HepG2 (cell line): ENCODE measurements around the gene SF3B5. TPM values are rescaled to one million over a fixed set of nuclear protein-coding genes. Genes with fewer than 3 reads are reported as not detected.

ENCODE experiments used
- DDIT3 ChIP-seq: sonication (generic); formaldehyde crosslinking; IDR thresholded peaks from 2 replicates; pipeline ENCODE4 v1.4.0; 2020; ENCODE audit warnings: mild to moderate bottlenecking, missing genetic modification reagents
- DMTF1 ChIP-seq: sonication (generic); formaldehyde crosslinking; IDR thresholded peaks from 2 replicates; pipeline ENCODE4 v1.4.0; 2020; ENCODE audit warnings: mild to moderate bottlenecking, missing genetic modification reagents
- DRAP1 ChIP-seq: IDR thresholded peaks from 2 replicates; pipeline ENCODE4 v1.6.1; 2016; ENCODE audit warnings: missing genetic modification reagents, missing compliant biosample characterization
- ETV6 ChIP-seq: sonication (generic); formaldehyde crosslinking; conservative IDR thresholded peaks from 2 replicates; pipeline ENCODE4 v1.4.0; 2020; ENCODE audit warnings: missing genetic modification reagents
- FOSL1 ChIP-seq: sonication (generic); formaldehyde crosslinking; IDR thresholded peaks from 2 replicates; pipeline ENCODE4 v1.9.0; 2021; ENCODE audit warnings: missing genetic modification reagents, borderline replicate concordance
- FOXO1 ChIP-seq: sonication (generic); formaldehyde crosslinking; IDR thresholded peaks from 2 replicates; pipeline ENCODE4 v1.4.0; 2020; ENCODE audit warnings: missing genetic modification reagents
- GZF1 ChIP-seq: sonication (generic); formaldehyde crosslinking; IDR thresholded peaks from 2 replicates; pipeline ENCODE4 v1.5.1; 2020; ENCODE audit warnings: mild to moderate bottlenecking, missing genetic modification reagents
- ISL2 ChIP-seq: sonication (generic); formaldehyde crosslinking; IDR thresholded peaks from 2 replicates; pipeline ENCODE4 v1.5.0; 2020; ENCODE audit warnings: missing genetic modification reagents
- JUNB ChIP-seq: sonication (generic); formaldehyde crosslinking; IDR thresholded peaks from 2 replicates; pipeline ENCODE4 v1.8.0; 2022; ENCODE audit warnings: missing genetic modification reagents, mild to moderate bottlenecking, borderline replicate concordance
- KDM5B ChIP-seq: sonication (generic); formaldehyde crosslinking; IDR thresholded peaks from 2 replicates; pipeline ENCODE4 v1.4.0; 2020; ENCODE audit warnings: missing genetic modification reagents, mild to moderate bottlenecking, borderline replicate concordance
- NCOA1 ChIP-seq: sonication (generic); formaldehyde crosslinking; IDR thresholded peaks from 2 replicates; pipeline ENCODE4 v1.9.0; 2021; ENCODE audit warnings: missing genetic modification reagents
- RAD21 ChIP-seq: fragments of 450-650 bp; formaldehyde crosslinking; IDR thresholded peaks from 2 replicates; pipeline ENCODE4 v1.5.0; 2020; ENCODE audit warnings: mild to moderate bottlenecking
- RFXAP ChIP-seq: sonication (generic); formaldehyde crosslinking; IDR thresholded peaks from 2 replicates; pipeline ENCODE4 v1.4.0; 2020; ENCODE audit warnings: missing genetic modification reagents, borderline replicate concordance
- TBX2 ChIP-seq: sonication (generic); formaldehyde crosslinking; IDR thresholded peaks from 2 replicates; pipeline ENCODE4 v1.5.0; 2020; ENCODE audit warnings: missing genetic modification reagents, mild to moderate bottlenecking, borderline replicate concordance
- TRAFD1 ChIP-seq: sonication (generic); formaldehyde crosslinking; IDR thresholded peaks from 2 replicates; pipeline ENCODE4 v1.5.1; 2020; ENCODE audit warnings: missing genetic modification reagents, mild to moderate bottlenecking, borderline replicate concordance
- ZBTB38 ChIP-seq: sonication (generic); formaldehyde crosslinking; IDR thresholded peaks from 2 replicates; pipeline ENCODE4 v1.5.1; 2020; ENCODE audit warnings: mild to moderate bottlenecking, missing genetic modification reagents
- ZBTB7A ChIP-seq: sonication (generic); formaldehyde crosslinking; IDR thresholded peaks from 2 replicates; pipeline ENCODE4 v1.8.0; 2022; ENCODE audit warnings: mild to moderate bottlenecking, missing genetic modification reagents
- ZC3H13 ChIP-seq: sonication (generic); formaldehyde crosslinking; IDR thresholded peaks from 2 replicates; pipeline ENCODE4 v1.8.1; 2023; ENCODE audit warnings: mild to moderate bottlenecking, missing genetic modification reagents, moderate library complexity
- ZFP36 ChIP-seq: fragments of 150-350 bp; IDR thresholded peaks from 2 replicates; pipeline ENCODE4 v1.6.1; 2018; ENCODE audit warnings: borderline replicate concordance, low read length, low read depth; ENCODE audit not compliant: partially characterized antibody
- ZNF224 ChIP-seq: sonication (generic); formaldehyde crosslinking; IDR thresholded peaks from 2 replicates; pipeline ENCODE4 v1.5.0; 2020; ENCODE audit warnings: mild to moderate bottlenecking, missing genetic modification reagents
- ZNF552 ChIP-seq: sonication (generic); formaldehyde crosslinking; IDR thresholded peaks from 2 replicates; pipeline ENCODE4 v1.9.0; 2022; ENCODE audit warnings: missing genetic modification reagents, mild to moderate bottlenecking, borderline replicate concordance
- ZNF570 ChIP-seq: sonication (generic); formaldehyde crosslinking; IDR thresholded peaks from 2 replicates; pipeline ENCODE4 v1.4.0; 2020; ENCODE audit warnings: mild to moderate bottlenecking, missing genetic modification reagents, borderline replicate concordance
- ZNF775 ChIP-seq: sonication (generic); formaldehyde crosslinking; IDR thresholded peaks from 2 replicates; pipeline ENCODE4 v1.4.0; 2020; ENCODE audit warnings: missing genetic modification reagents, mild to moderate bottlenecking, moderate library complexity, borderline replicate concordance
- ZSCAN22 ChIP-seq: sonication (generic); formaldehyde crosslinking; IDR thresholded peaks from 2 replicates; pipeline ENCODE4 v1.4.0; 2020; ENCODE audit warnings: mild to moderate bottlenecking, missing genetic modification reagents
- ZSCAN9 ChIP-seq: IDR thresholded peaks from 2 replicates; pipeline ENCODE4 v1.6.1; 2016; ENCODE audit warnings: borderline replicate concordance
- polyA plus RNA-seq, 8 experiments: library from polyadenylated mRNA; depleted of rRNA in 3 of 8; stranded (reverse) in 7 of 8; unstranded in 1 of 8; fragments of >200 nt; fragmentation: Illumina TruSeq in 4 of 8; extraction: Trizol in 4 of 8; gene quantifications; 2 replicates each; pipeline versions ENCODE4 v1.2.1 to v1.2.3, GENCODE V29; 2011 to 2016; ENCODE audit warnings: low read depth in 4 of 8, missing spikeins in 1 of 8, mixed read lengths in 1 of 8; ENCODE audit not compliant: insufficient read depth in 1 of 8
- total RNA-seq, 5 experiments: library from RNA; depleted of rRNA; stranded (reverse); fragments of >200 nt; fragmentation: Illumina TruSeq; extraction: Trizol; gene quantifications; 2 replicates each; pipeline ENCODE4 v1.2.3, GENCODE V29; 2016; ENCODE audit warnings: low read depth in 1 of 5

Gene SF3B5
- total and polyA plus RNA-seq, 2 of the 13 experiments (the other 11 are each of a cell fraction or from before 2014, with no cell fraction given), result 263 to 292 TPM

- TF ChIP-seq DRAP1 (peak; percentile 88), DMTF1 (CRISPR knock-in tag) (no peak), TRAFD1 (CRISPR knock-in tag) (no peak), KDM5B (CRISPR knock-in tag) (peak; percentile 84; the same call in 1 of the 2 replicates), FOXO1 (CRISPR knock-in tag) (peak; percentile 70; the same call in 1 of the 2 replicates), ZC3H13 (CRISPR knock-in tag) (no peak), JUNB (CRISPR knock-in tag) (no peak), ZNF775 (CRISPR knock-in tag) (0 out of 2 replicates have a peak, but pooled peaks have one; percentile 49), ZNF224 (CRISPR knock-in tag) (no peak; the same call in none of the 2 replicates), RFXAP (CRISPR knock-in tag) (peak; percentile 99), DDIT3 (CRISPR knock-in tag) (0 out of 2 replicates have a peak, but pooled peaks have one; percentile 51), GZF1 (CRISPR knock-in tag) (peak; percentile 69; the same call in 1 of the 2 replicates), ZSCAN22 (peak; percentile 46; the same call in 1 of the 2 replicates), ZBTB7A (CRISPR knock-in tag) (no peak), FOSL1 (CRISPR knock-in tag) (no peak), ISL2 (CRISPR knock-in tag) (peak; percentile 64), ZNF552 (peak; percentile 87; the same call in 1 of the 2 replicates), ZSCAN9 (CRISPR knock-in tag) (peak; percentile 82; the same call in 1 of the 2 replicates), ZBTB38 (CRISPR knock-in tag) (no peak; the same call in none of the 2 replicates), TBX2 (CRISPR knock-in tag) (peak; percentile 84; the same call in 1 of the 2 replicates), ZNF570 (CRISPR knock-in tag) (0 out of 2 replicates have a peak, but pooled peaks have one; percentile 24), ETV6 (CRISPR knock-in tag) (peak; percentile 89), RAD21 (peak; percentile 7; the same call in 1 of the 2 replicates), ZFP36 (no peak), NCOA1 (CRISPR knock-in tag) (no peak; the same call in none of the 2 replicates)
Observed at GRCh38 chr6:144095134-144096002, at the start of gene SF3B5 (continued).
